HL-60/S4 treated with phorbol 12-myristate 13-acetate at 8.2 ng/mL for 4 days and 3 days (cell line): ENCODE results near the gene ATF6.
"Not testable (repeated sequence)": the region's sequence is repeated elsewhere in the genome, so short reads cannot be mapped to it uniquely, and the experiment has no call there.

Experiments used
- in situ Hi-C: fragments of 300-500 bp; cut with MboI; formaldehyde crosslinking; loops from 2 replicates; pipeline ENCODE4 v1.15.0; 2022; ENCODE audit warnings: low sequenced_read_pairs

The ATF6 gene

DNA sequence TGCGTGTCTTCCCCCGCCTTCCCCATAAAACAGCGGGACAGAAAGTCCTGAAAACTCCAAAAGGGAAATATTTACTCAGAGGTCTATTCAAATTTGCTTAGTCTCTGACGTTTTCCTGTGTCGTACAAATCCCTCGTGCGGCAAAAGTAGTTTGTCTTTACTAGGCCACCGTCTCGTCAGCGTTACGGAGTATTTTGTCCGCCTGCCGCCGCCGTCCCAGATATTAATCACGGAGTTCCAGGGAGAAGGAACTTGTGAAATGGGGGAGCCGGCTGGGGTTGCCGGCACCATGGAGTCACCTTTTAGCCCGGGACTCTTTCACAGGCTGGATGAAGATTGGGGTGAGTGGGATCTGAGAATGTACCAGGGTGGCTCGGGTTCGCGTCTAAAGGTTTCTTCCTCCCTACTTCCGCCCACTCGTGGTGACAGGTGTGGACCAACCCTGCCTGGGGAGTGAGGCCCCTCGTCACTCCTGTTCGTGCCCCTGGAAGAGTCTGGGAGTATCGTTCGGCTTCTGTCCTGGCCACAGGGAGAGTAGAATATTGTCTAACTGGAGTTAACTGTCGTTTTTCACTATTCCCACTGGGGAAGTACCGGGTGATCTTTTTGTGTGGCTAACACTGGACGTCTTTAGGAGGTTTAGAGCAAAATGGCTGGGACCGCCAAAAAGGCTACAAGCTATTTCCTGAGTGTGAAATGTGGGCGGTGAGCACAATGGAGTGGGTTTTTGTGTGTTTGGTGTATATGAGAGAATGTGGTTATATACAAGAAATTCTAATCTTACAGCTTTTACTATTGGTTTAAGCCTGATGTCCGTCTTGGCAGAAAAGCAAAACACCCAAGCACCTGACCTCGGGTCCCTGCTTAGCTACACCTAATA lies at the start of gene ATF6:
ATF6 (plus strand) TSS at position 219 of the 880 bp plus-strand sequence; CDS start at position 260, 41 bp downstream.
- in situ Hi-C loops, result no loop called here

DNA sequence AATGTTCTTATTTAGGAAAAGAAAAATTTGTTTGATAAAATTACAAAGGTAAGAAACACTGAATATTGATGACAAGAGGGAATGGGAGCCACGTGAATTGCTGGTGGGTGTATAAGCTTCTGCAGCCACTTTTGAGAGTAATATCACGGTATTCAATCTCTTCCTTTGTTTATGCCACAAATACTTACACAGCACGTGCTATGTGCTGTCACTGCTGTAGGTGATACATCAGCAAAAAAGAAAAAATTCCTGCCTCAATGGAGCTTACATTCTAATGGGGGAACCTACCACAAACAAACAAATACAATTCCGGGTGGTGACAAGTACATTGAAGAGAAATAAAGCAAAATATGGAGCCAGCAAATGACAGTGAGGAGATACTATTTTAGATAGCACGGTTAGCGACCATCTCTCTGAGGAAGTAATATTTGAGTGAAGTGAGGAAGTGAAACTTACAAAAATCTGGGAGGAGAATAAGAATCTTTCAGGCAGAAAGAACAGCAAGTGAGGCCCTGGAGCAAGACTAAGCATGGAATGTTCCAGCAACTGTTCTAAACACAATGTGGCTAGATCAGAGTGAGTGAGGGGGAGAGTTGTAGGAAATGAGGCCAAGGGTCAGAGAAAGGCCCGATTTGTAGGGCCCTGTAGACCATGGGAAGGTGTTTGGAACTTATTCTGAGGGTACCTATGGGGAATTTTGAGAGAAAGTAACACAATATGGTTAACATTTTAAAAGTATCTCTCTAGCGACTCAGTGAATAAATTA lies 47.4 kb upstream of the ATF6 start:
- in situ Hi-C loops, result no loop called here

GRCh38 chr1:161719325-161719611 lies 46.9 kb upstream of the ATF6 start:
- in situ Hi-C loops, result no loop called here

DNA sequence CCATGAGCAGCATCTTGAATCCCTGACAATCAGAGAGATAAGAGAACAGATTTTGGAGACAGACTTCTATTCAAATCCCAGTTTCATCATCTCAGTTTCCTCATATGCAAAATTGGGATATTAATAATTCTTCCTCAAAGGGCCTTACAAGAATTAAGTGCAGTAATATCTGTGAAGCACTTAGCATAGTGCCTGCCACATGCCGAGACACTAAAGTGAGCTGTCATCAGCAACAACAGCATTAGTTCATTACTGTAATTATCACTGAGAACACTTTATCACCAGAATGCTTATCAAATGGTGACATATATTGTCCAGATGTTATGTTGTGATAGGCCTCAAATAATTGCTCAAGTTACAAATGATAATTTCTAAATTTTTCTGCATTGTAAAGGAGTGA lies 45.7 kb upstream of the ATF6 start:
- in situ Hi-C loops, result no loop called here

GRCh38 chr1:161720956-161721737 lies 45.0 kb upstream of the ATF6 start, which contains the start of gene FCRLB:
Gene FCRLB (plus strand): TSS chr1:161721544. CDS start chr1:161722673, 1,129 bp downstream.
- in situ Hi-C loops, result no loop called here

- in situ Hi-C loops, result no loop called here
Measured at GRCh38 chr1:161721738-161722343, 44.3 kb upstream of the ATF6 start.

- in situ Hi-C loops, result no loop called here
Measured at GRCh38 chr1:161722406-161722805, 43.7 kb upstream of the ATF6 start.

GRCh38 chr1:161723459-161724141 lies 42.5 kb upstream of the ATF6 start:
- in situ Hi-C loops, result no loop called here

GRCh38 chr1:161725258-161725907 lies 40.7 kb upstream of the ATF6 start:
- in situ Hi-C loops, result not testable (repeated sequence)

DNA sequence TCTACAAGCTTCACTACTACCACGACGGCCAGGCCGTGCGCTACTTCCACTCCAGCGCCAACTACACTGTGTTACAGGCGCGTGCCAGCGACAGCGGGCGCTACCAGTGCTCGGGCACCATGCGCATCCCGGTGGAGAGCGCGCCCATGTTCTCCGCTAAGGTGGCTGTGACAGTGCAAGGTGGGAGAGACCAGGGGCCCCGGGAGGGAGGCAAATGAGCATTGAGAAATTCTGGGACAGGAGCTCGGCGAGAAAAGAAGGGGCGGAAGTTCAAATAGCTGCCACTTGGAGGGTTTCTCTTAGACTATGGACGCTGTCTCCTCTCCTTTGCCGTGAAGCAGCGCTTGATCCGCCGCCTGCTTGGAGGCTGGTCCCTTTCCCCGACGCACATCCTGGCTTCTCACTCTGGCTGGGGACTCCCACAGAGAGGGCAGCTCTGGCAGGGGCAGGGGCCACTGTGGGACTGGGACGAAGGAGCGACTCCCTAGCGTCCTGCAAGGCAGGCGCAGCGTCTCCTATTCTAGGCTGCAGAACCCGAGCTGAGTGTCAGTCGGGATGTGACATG lies 40.1 kb upstream of the ATF6 start:
- in situ Hi-C loops, result no loop called here

DNA sequence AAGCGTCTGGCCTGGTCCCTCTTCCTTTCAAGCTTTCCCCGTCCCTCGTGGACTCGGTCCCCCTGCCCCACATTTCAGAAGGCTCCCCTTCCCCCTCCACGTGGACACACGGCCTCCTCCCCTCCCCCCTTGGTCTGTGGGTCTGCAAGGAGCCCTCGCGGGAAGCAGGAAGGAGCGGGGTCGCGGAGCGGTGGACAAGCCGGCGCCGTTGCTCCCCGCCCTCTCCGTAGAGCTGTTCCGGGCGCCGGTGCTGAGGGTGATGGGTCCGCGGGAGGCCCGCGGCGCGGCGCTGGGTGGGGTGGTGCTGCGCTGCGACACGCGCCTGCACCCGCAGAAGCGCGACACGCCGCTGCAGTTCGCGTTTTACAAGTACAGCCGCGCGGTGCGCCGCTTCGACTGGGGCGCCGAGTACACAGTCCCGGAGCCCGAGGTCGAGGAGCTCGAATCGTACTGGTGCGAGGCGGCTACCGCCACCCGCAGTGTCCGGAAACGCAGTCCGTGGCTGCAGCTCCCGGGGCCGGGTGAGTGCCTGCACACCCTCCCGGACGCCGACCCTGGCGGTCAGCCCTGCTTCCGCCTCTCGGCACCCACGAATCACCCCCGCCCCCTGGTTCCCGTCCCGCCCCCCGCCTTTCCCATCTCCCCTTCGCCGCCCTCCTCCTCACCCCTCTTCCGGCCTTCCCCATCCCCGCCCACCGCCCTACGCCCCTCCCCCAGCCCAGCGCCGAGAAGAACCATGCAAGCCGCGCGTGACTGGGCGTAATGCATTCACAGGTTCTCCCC lies 39.5 kb upstream of the ATF6 start:
- in situ Hi-C loops, result no loop called here

- in situ Hi-C loops, result no loop called here
Measured at GRCh38 chr1:161727256-161727924, 38.7 kb upstream of the ATF6 start.

DNA sequence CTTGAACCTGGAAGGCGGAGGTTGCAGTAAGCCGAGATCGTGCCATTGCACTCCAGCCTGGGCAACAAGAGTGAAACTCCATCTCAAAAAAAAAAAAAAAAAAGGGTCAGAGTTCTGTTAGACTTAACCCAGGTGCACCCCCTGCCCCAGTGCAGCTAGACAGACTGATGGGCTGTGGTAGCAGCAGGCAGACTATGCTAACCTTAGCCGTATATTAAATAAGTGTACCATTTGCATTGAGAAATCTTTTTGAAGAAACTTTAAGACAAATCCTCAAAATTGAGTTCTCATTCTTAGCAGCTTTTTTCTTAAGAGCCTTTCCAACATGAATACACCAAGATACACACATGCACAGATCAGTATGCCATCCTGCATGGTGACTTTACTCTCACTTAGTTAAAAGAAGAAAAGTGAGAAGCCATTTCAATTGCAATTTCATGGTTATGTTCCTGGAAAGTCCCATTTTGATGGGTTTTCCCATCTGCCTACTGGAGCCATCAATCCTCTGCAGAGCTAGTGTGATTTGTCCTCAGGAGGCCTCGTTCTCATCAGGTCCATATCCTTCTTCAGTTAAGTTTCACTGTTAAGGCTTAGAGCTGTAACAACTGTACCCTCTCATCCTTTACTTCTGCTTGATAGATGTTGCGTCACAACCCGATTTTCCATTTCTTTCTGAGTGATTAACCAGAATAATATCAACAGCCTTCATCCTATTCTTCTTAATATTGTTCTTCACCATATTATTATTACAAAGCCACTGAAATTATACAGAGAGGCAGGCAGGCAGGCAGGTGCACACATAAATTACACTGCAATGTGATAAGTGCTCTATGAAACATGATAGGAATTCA lies 37.5 kb upstream of the ATF6 start:
- in situ Hi-C loops, result no loop called here

DNA sequence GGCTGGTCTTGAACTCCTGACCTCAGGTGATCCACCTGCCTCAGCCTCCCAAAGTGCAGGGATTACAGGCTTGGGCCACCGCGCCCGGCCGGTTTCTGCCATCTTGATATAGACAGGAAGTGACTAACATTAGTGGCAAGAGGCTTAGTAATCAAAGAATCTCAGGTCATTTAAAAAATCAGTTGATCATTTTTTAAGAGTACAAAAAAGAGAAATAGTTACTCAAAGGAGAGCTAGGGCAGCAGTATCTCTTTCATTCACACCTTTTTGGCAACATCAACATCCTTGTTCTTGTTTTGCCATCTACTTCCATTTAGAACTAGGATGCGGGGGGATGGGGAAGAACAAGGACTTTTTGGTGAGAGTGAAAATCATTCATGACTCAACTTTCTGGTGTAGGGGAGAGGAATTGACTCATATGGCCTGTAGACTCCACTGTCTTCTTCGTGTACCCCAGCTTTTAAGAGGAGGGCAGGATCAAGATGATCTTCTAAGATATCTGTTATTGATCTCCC lies 36.0 kb upstream of the ATF6 start:
- in situ Hi-C loops, result no loop called here

DNA sequence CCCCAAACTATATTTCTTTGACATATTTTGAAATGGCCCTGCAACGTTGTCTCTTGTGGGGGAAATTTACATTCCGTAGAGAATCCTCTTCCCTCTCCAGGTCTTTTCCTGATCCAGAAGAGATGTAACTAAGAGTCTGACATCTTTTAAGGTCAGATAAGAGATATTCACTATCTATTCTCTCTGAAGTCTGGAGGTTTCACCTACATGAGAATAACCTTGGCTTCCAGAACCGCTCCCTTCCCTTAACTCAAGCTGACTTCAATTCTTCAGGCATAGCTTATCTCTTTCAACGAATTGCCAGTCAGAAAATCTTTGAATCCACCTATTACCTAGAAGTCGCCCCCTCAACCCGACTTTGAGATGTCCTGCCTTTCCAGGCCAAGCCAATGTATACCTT lies 34.9 kb upstream of the ATF6 start:
- in situ Hi-C loops, result no loop called here

DNA sequence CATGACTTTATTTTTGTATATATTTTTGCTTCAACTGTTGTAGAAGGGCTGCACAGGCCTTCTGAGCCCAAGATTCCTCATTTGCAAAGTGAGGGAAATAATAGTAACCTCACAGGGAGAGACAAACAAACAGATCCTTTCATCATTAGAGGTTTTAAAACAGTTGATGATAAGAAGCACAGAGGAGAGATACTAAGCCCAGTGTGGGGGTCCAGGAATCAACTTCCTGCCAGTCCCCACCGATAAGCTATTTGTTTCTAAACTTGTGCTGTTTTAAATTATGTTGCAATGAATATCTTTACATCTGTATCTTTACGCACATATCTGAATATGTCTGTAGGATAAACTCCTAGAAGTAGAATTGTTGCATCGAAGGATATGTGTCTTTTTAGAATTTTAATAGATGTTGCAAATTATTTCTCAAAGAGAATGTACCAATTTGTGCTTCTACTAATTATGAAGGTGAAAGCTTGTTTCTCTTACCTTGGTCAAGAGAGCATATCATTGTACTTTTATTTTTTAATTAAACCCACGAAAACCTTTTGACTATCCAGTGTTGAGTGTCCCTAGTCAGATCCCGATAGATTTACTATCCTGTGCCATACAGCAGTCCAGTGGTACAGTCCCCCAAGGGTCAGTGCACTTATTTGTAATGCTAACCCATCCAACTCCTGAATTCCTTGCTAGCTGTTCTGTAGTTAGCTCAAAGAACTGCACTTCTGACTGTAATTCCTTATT lies 34.0 kb upstream of the ATF6 start:
- in situ Hi-C loops, result no loop called here
